Fibroblast of lung (primary cell): ENCODE data around the gene SAP130.

Experiments
- EZH2 ChIP-seq: IDR thresholded peaks from 2 replicates; pipeline ENCODE4 v1.5.1; 2012; ENCODE audit warnings: low read length, control low read depth, mild to moderate bottlenecking; ENCODE audit errors: missing control alignments
- TF ChIP-seq, protein P1 (sequence below), 2 donors: IDR thresholded peaks in 1 of 2; conservative IDR thresholded peaks in 1 of 2; 1 replicate in 1 of 2; 2 replicates in 1 of 2; pipeline ENCODE4 v1.5.1; 2011 to 2012; ENCODE audit warnings: low read length in 2 of 2, control low read depth in 1 of 2, inconsistent platforms in 1 of 2, low read depth in 1 of 2, mild to moderate bottlenecking in 1 of 2

DNA sequence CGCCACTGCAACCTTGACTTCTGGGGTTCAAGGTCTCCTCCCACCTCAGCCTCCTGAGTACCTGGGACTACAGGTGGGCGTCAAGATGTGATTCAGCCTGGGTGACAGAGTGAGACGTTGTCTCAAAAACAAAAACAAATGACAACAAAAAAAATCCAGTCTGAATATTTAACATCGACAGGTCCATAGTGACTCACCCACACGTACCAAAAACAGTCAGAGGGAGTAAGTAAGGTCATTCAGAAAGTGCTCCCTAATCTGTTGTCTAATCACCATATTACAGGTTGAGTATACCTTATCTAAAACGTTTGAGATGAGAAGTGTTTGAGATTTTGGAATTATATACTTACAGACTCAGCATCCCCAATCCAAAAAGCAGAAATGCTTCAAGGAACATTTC is 24.4 kb downstream of the SAP130 start:
- TF ChIP-seq, protein P1, sequence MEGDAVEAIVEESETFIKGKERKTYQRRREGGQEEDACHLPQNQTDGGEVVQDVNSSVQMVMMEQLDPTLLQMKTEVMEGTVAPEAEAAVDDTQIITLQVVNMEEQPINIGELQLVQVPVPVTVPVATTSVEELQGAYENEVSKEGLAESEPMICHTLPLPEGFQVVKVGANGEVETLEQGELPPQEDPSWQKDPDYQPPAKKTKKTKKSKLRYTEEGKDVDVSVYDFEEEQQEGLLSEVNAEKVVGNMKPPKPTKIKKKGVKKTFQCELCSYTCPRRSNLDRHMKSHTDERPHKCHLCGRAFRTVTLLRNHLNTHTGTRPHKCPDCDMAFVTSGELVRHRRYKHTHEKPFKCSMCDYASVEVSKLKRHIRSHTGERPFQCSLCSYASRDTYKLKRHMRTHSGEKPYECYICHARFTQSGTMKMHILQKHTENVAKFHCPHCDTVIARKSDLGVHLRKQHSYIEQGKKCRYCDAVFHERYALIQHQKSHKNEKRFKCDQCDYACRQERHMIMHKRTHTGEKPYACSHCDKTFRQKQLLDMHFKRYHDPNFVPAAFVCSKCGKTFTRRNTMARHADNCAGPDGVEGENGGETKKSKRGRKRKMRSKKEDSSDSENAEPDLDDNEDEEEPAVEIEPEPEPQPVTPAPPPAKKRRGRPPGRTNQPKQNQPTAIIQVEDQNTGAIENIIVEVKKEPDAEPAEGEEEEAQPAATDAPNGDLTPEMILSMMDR (conservative IDR thresholded peaks at IDR 0.05 in 1 of 2, IDR thresholded peaks at IDR 0.05 in 1 of 2; ENCODE audit: low read depth in 1 of 2, low read length in 2 of 2): no peak
- TF ChIP-seq EZH2: no peak
